ENCODE results near the gene FGF14.
"Not testable (repeated sequence)": the region's sequence is repeated elsewhere in the genome, so short reads cannot be mapped to it uniquely, and the experiment has no call there.

Gene FGF14

GRCh38 chr13:102028206-102028605 lies 373.6 kb downstream of the FGF14 start:
- no peak for DNase-seq

- no peak for DNase-seq
Measured at GRCh38 chr13:102021777-102022176, 380.1 kb downstream of the FGF14 start.

- no peak for DNase-seq
Measured at GRCh38 chr13:102020611-102021216, 381.1 kb downstream of the FGF14 start.

GRCh38 chr13:102018716-102019115 lies 383.1 kb downstream of the FGF14 start:
- no peak for DNase-seq

GRCh38 chr13:102017248-102017647 lies 384.6 kb downstream of the FGF14 start:
- no peak for DNase-seq

- no peak for DNase-seq
Measured at GRCh38 chr13:102012299-102013293, 389.3 kb downstream of the FGF14 start.

- DNase-seq = not testable (repeated sequence)
Measured at GRCh38 chr13:102011455-102011854, 390.4 kb downstream of the FGF14 start.

- no peak for DNase-seq
Measured at GRCh38 chr13:102003848-102004570, 397.8 kb downstream of the FGF14 start.

GRCh38 chr13:102002287-102002686 lies 399.6 kb downstream of the FGF14 start:
- no peak for DNase-seq

GRCh38 chr13:102000764-102001163 lies 401.1 kb downstream of the FGF14 start:
- DNase-seq = no peak

GRCh38 chr13:101998129-101998528 lies 403.7 kb downstream of the FGF14 start:
- DNase-seq = no peak

GRCh38 chr13:101996954-101997353 lies 404.9 kb downstream of the FGF14 start:
- no peak for DNase-seq

GRCh38 chr13:101989798-101990350 lies 412.0 kb downstream of the FGF14 start:
- no peak for DNase-seq

GRCh38 chr13:101988140-101988539 lies 413.7 kb downstream of the FGF14 start:
- DNase-seq = no peak

GRCh38 chr13:101986316-101986715 lies 415.5 kb downstream of the FGF14 start:
- DNase-seq = no peak

- no peak for DNase-seq
Measured at GRCh38 chr13:101985321-101985720, 416.5 kb downstream of the FGF14 start.

- no peak for DNase-seq
Measured at GRCh38 chr13:101982903-101983302, 418.9 kb downstream of the FGF14 start.

GRCh38 chr13:101979825-101980224 lies 422.0 kb downstream of the FGF14 start:
- DNase-seq = no peak

- no peak for DNase-seq
Measured at GRCh38 chr13:101978552-101979315, 423.1 kb downstream of the FGF14 start.

- no peak for DNase-seq
Measured at GRCh38 chr13:101977475-101977874, 424.4 kb downstream of the FGF14 start.

GRCh38 chr13:101972191-101972590 lies 429.7 kb downstream of the FGF14 start:
- no peak for DNase-seq

GRCh38 chr13:101970341-101970740 lies 431.5 kb downstream of the FGF14 start:
- DNase-seq = no peak
